ENCODE results near the gene RPL23.
A peak's percentile ranks its signal among the peaks of the same experiment; 100 is the strongest.

The RPL23 gene

DNA sequence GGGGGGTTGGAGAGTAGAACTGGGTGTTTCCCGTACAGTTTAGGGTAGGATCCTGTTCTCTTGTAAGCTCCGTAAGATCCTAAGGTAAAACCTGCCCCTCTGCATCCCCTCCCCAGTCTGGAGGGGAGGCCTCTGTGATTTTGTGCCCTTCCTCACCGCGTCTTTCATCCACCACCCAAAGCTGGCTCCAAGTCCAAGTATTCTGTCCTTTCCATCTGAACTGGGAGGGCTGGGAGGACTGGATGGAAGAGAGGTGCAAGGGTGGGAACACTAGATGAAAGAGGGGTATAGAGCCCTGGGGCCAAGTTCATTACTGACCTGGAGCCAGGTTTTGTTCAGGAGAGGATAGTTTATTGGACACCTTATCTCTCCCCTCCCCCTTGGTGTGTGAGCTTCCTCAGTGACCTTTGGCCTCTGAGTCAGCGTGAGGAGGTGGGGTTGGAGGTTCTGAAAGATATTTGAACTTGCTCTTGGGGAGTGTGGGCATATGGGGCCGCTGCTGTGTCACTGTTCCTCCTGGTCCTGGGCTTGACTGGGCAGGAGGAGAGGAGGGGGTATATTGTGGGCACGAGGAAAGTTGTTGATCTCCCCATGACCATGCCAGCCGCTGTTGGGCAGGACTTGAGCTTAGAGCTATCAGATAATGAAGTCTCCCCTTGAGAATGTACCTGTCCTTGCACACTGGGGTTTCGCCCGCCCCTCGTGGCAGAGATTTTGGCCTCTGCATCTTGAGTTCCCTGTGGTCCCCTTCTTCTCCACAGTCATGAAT lies 17.9 kb upstream of the RPL23 start:
- peak; percentile 67 for DNase-seq (ENCODE audit: low read depth)
- H3K4me3 ChIP-seq (ENCODE audit: low read depth, low read length), result peak overlapping the region; percentile 84
- TF ChIP-seq, protein P1, sequence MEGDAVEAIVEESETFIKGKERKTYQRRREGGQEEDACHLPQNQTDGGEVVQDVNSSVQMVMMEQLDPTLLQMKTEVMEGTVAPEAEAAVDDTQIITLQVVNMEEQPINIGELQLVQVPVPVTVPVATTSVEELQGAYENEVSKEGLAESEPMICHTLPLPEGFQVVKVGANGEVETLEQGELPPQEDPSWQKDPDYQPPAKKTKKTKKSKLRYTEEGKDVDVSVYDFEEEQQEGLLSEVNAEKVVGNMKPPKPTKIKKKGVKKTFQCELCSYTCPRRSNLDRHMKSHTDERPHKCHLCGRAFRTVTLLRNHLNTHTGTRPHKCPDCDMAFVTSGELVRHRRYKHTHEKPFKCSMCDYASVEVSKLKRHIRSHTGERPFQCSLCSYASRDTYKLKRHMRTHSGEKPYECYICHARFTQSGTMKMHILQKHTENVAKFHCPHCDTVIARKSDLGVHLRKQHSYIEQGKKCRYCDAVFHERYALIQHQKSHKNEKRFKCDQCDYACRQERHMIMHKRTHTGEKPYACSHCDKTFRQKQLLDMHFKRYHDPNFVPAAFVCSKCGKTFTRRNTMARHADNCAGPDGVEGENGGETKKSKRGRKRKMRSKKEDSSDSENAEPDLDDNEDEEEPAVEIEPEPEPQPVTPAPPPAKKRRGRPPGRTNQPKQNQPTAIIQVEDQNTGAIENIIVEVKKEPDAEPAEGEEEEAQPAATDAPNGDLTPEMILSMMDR (IDR thresholded peaks at IDR 0.05; ENCODE audit: insufficient read depth, low read depth, low read length, missing control alignments), result no peak

- DNase-seq (ENCODE audit: low read depth), result peak; percentile 81
- TF ChIP-seq, protein P1 (IDR thresholded peaks at IDR 0.05; ENCODE audit: insufficient read depth, low read depth, low read length, missing control alignments), result no peak
- peak overlapping the region; percentile 84 for H3K4me3 ChIP-seq (ENCODE audit: low read depth, low read length)
Measured at GRCh38 chr17:38870259-38871165, 17.0 kb upstream of the RPL23 start.

- peak; percentile 95 for DNase-seq (ENCODE audit: low read depth)
- H3K4me3 ChIP-seq (ENCODE audit: low read depth, low read length), result peak within 1 kb of the TSS; percentile 84
- TF ChIP-seq, protein P1 (IDR thresholded peaks at IDR 0.05; ENCODE audit: insufficient read depth, low read depth, low read length, missing control alignments), result no peak
Measured at GRCh38 chr17:38869526-38870258, 16.2 kb upstream of the RPL23 start, which contains the start of gene LASP1. Gene LASP1, plus strand, starts transcription at chr17:38870058. Its CDS starts 132 bp downstream, at chr17:38870190.

DNA sequence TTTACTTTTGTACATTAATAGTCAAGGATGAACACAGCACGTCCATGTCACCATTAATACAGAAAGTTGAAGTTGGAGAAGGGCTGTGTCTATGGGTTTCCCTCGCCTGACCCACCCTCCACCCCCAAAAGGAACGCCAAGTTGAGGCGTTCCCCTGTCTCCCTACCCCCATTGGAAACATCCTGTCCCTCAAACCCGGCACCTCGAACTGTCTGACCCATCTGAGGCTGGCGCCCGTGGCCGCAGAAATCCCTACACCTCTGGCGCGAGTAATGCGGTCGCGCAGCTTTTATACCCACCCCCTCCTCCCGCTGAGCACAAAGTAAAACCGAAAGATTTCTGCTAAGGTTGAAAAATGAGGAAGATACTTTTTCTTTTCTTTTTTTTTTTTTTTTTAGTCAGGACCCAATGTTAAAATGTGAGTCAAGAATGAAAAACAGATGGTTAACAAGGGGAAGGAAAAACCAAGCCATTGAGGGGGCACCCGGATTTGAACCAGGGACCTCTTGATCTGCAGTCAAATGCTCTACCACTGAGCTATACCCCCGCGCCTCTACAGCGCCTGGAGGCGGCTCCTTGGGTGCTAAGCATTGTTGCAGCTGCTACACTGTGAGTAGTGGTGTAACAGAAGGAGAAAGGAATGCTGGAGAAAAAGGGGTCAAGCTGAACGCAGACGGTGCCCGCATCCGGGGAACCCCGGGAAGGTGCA lies 15.4 kb upstream of the RPL23 start:
- DNase-seq (ENCODE audit: low read depth), result peak; percentile 93
- TF ChIP-seq, protein P1 (IDR thresholded peaks at IDR 0.05; ENCODE audit: insufficient read depth, low read depth, low read length, missing control alignments), result peak; percentile 26
- H3K4me3 ChIP-seq (ENCODE audit: low read depth, low read length), result peak overlapping the region; percentile 84

DNA sequence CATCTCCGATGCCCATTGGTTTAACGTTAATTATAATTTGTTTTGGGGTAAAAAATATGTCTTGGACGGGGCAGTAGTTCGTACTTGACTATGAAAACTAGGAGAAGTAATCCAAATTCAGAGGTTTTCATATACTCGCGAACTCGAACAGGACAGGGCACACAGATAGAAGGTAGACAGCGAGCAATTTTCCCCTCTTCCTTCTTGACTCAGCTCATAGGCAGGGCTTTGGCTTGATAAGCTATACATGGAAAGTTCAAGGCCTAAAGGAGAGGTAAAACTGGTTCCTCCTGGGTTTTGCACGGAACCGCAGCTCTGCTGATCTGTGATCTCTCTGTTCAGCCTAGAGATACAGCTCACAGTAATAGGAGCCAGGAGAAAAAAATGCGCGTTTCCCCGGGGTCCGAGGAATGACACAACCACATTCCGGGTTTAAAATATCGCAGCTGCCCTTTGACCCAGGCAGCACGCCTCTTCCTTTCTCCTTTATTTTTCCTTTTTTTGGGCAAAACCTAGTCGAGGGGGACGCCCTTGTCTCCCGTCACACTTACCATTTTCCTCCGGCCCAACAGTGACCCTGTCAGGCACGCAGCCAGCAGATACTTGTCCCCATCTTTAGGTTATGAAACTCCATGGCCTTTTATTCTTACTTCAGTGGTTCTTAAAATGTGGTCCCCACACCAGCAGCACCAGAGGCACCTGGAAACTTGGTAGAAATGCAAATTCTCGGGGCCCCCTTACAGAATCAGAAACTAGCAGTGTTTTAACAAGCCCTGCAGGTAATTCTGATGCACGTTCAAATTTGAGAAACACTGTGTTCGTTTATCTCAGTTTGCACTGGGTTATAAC lies 14.7 kb upstream of the RPL23 start:
- TF ChIP-seq, protein P1 (IDR thresholded peaks at IDR 0.05; ENCODE audit: insufficient read depth, low read depth, low read length, missing control alignments), result no peak
- peak overlapping the region; percentile 84 for H3K4me3 ChIP-seq (ENCODE audit: low read depth, low read length)
- peak; percentile 84 for DNase-seq (ENCODE audit: low read depth)
